NCI-H82 (cell line): ENCODE results near the gene POLD2.
A peak's percentile ranks its signal among the peaks of the same experiment; 100 is the strongest.

Source experiments
- DNase-seq: peaks from one replicate; lab custom pipeline; 2025; lab: John Stamatoyannopoulos, UW

The POLD2 gene

DNA sequence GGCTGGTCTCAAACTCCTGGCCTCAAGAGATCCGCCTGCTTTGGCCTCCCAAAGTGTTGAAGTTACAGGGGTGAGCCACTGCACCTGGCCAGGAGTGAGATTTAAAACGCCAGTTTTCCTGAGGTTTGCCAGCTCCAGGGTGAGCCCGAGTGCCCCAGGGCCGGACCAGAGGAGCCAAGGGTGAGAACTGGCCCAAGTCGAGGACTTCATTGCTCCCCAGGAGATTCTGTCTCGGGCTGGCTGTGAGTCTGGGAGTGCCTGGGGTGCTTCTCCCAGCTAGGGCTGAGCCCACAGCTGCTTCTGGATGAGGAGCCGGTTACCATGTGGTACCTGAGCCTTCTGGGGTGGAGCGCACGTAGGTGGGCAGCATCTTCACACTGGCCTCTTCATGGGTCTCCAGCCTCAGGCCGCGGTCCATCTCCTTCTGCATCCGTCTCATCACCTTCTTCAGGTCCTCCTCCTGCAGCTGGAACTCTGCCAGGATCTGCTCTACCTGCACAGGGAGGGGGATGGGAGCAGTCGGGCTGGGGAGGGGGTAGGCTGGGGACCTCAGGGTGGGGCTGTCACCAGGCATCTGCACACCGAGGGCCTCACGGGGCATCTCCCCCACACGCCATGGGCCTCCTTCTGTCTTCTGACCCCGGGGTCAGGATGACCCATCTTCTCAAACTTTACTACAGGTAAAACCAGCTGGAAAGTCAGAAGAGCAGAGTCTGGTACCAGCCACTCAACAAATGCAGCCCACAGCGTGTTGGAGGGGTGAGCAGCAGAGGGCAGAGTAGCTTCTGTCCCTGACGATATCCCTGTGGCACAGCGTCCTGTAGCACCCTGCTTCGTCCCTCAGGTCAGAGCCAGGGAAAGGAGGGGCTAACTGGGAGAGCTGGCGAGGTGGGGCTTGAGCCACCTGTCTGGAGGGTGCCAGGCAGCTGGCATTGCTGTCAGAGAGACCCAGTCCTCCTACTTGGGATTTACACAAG lies 29.9 kb upstream of the POLD2 start:
- DNase-seq = no peak

DNA sequence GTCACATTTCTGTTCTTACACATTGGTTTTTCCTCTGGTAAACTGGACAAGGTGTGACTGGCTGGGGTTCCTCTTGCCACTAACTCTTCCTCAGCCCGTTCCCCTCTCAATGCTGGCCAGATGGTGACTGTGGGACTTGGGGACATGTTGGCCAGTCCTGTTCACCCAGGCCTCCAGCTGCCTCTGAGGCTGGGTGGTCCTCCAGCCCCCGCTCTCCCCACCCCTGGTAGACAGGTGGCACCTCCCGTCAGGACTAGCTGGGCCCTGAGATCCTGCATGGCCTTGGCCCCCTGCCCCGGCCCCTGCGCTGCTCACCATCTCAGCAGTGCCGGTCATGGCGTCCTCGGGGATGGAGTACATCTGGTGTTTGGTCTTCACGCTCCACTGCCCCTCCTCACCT lies 28.6 kb upstream of the POLD2 start:
- no peak for DNase-seq

DNA sequence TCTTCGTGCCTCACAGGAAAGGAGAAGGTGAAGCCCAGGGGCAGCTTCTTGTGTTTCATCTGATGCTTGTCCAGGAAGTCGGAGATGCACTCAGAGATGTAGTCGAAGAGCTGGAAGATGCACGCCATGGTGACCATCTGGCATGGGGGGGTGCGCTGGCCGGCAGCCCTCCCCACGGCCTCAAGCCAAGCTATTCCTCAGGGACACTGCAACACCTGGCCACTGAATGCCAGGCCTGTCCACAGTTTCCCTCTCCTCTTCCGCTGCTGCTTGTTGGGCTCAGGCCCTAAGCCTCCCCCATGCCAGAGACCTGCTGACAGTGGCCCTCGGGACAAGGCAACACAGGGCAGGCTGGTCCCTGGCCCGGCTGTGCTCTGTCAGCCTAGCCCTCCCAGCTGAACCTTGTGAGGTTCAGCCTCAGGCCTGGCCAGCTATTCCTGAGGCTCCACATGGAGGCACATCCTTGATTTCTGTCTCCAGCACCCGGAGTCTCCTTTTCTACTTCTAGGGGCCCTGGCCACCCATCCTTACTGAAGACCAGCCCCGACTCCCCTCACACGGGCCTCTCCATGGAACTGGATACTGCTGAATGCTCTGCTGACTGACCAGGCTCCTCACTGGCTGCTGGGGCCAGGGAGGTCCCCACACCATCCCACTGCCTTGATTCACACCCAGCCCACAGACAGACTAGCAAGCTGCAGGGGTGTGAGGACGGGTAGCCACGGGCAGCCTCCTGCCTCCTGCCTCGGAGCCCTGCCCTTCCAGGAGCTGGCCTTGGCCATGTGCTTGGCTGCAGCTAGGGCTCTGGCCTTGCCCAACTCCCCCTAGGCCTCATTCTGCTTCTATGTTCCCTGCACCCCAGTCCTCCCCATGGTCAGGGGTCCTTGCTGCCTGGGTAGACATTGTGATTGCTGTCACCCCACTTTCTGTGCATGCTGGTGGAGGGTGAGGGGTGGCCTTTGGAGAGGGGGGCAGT lies 27.9 kb upstream of the POLD2 start:
- DNase-seq = no peak

GRCh38 chr7:44150466-44150832 lies 27.1 kb upstream of the POLD2 start:
- DNase-seq = peak; percentile 23

- DNase-seq = no peak
Observed at GRCh38 chr7:44149571-44150465, 26.5 kb upstream of the POLD2 start.

GRCh38 chr7:44148961-44149536 lies 25.7 kb upstream of the POLD2 start:
- no peak for DNase-seq

DNA sequence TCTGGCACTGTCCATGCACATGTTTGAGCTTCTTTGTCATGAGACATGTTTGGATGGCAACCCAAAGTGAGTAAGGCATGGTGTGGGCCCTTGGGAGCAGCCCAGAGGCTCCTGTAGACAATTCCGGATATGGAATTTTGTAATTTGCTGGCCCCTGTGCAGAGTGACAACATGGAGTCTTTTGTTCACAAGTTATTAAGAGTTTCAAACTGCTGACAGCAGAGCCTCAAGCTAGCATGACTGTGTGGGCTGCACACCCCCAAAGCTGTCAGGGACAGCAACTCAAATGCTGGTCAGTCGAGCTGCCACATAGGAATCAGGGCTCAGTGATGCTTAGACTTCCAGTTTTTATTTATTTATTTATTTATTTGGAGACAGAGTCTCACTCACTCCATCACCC lies 24.8 kb upstream of the POLD2 start:
- DNase-seq = no peak

- peak; percentile 98 for DNase-seq
Observed at GRCh38 chr7:44147026-44147991, 24.0 kb upstream of the POLD2 start.

GRCh38 chr7:44145969-44146911 lies 22.9 kb upstream of the POLD2 start:
- DNase-seq = peak; percentile 89

DNA sequence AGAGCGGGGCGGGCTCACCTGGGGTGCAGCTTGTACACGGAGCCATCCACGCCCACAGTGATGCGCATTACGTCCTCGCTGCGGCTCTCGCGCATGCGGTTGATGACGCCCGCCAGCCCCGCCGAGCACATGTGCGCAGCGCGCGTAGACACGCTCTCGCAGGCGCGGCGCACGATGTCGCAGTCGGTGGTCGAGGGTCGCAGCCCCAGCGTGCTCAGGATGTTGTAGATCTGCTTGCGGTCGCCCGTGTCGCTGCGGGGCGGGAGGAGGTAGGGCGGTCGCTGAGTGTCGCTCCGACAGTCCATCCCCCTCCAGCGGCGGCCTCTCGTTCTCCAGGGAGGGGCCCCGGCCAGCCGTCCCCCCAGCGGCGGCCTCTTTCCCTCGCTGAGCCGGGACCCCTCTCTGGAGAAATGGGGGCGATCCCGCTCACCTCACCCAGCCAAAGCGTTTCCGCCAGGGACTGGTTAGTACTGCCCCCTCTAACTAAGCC lies 22.2 kb upstream of the POLD2 start:
- DNase-seq = no peak

- DNase-seq = no peak
Observed at GRCh38 chr7:44144968-44145478, 21.7 kb upstream of the POLD2 start.

DNA sequence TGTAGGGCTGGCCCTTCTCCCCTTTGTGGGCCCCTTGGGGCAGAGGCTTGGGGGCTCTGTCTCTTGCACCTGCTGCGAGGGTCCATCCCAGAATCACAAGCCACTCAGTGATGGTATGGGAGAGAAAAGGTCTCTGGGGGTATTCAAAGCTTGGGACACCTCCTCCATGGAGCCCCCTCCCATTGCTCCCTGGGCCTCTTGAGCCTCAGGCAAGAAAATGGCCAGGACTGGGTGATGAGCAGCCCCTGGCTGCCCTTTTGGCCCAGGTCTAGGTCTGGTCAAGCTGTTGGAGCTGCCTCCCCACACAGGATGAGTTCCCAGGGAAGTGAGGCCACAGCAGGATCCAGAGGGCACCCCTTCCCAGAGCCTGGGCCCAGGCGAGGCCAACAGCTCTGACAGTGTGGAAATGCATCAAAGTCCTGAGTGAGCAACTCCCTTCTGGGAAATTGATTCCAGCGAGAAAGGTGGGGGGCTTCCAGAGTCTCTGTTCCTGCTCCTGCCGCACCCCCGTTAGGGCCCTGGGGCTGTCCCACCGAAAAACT lies 21.1 kb upstream of the POLD2 start:
- DNase-seq = no peak

- no peak for DNase-seq
Observed at GRCh38 chr7:44143646-44144250, 20.4 kb upstream of the POLD2 start.

GRCh38 chr7:44142028-44142427 lies 18.7 kb upstream of the POLD2 start:
- no peak for DNase-seq

DNA sequence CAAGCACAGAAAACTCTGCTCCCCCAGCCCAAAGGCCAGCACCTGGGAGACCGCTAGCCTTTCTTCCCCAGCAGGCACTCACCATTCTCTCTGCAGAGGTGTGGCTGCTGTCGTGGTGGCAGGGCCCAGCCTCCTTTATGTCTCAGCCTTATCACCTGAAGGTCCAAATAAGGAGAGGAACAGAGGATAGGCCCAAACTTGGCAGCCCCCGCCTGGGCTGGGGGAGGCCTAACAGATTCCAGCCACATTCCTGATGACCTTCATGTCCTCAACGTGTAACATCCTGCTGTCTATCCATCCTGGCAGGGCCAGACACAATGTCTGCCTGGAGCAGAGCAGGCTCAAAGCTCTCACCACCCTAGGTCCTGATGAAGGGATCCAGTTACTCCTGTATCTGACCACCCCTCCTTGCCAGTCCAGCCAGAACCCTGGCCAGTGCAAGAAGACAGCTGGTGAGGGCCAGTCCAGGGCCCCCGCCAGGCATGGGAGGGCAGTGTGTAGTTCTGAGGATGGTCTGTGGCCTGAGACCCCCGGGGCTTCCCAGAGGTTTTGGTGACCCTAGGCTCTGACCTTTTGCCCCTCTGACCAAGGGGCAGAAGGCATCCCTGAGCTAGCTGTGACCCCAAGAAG lies 18.0 kb upstream of the POLD2 start, which contains the start of gene MYL7:
TSS of gene MYL7 (minus strand) at position 112 of the 630 bp plus-strand sequence. CDS start at position 85, 27 bp downstream.
- DNase-seq = no peak

GRCh38 chr7:44140341-44140740 lies 17.0 kb upstream of the POLD2 start:
- no peak for DNase-seq
